Medulla oblongata (tissue), 1 donor: Measurements from ENCODE around the gene C9orf72.
A peak's percentile ranks its signal among the peaks of the same experiment; 100 is the strongest.
"Not testable (repeated sequence)": the region's sequence is repeated elsewhere in the genome, so short reads cannot be mapped to it uniquely, and the experiment has no call there.

ENCODE experiments used
- DNase-seq: peaks from one replicate; pipeline ENCODE4 v3.0.0-alpha.2; 2015; ENCODE audit errors: extremely low spot score

The C9orf72 gene, protein sequence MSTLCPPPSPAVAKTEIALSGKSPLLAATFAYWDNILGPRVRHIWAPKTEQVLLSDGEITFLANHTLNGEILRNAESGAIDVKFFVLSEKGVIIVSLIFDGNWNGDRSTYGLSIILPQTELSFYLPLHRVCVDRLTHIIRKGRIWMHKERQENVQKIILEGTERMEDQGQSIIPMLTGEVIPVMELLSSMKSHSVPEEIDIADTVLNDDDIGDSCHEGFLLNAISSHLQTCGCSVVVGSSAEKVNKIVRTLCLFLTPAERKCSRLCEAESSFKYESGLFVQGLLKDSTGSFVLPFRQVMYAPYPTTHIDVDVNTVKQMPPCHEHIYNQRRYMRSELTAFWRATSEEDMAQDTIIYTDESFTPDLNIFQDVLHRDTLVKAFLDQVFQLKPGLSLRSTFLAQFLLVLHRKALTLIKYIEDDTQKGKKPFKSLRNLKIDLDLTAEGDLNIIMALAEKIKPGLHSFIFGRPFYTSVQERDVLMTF

DNA sequence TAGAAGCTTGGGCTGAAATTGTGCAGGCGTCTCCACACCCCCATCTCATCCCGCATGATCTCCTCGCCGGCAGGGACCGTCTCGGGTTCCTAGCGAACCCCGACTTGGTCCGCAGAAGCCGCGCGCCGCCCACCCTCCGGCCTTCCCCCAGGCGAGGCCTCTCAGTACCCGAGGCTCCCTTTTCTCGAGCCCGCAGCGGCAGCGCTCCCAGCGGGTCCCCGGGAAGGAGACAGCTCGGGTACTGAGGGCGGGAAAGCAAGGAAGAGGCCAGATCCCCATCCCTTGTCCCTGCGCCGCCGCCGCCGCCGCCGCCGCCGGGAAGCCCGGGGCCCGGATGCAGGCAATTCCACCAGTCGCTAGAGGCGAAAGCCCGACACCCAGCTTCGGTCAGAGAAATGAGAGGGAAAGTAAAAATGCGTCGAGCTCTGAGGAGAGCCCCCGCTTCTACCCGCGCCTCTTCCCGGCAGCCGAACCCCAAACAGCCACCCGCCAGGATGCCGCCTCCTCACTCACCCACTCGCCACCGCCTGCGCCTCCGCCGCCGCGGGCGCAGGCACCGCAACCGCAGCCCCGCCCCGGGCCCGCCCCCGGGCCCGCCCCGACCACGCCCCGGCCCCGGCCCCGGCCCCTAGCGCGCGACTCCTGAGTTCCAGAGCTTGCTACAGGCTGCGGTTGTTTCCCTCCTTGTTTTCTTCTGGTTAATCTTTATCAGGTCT lies at the start of gene C9orf72:
Gene C9orf72 (minus strand): TSS at position 564 of the 716 bp plus-strand sequence. CDS start 6,361 bp downstream, outside the sequence.
- DNase-seq = no peak

DNA sequence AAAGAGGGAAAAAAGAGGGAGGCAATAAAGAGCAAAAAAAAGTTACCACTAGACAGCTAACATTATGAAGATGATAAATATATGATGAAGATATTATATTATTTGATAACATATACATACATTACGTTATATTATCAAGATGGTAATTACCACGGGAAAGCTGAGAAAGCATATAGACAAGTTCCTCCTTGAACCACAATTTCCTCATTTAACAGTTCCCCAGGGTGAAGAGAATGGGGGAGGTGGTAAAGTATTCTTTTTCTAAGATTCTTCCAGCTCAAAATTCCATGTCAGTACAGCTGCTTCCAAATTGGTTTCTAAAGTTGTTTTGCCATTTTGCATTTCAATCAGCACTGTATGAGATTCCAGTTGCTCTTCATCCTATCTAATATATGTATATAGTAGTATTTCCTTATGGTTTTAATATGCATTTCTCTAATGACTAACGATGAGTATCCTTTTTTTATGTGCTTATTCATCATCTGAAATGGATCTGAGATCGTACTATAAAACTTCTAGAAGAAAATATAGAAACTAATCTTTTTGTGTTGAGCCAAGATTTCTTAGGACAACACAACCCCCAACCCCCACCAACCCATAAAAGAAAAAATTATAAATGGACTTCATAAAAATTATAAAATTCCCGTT lies 49.5 kb upstream of the C9orf72 start:
- DNase-seq = no peak

DNA sequence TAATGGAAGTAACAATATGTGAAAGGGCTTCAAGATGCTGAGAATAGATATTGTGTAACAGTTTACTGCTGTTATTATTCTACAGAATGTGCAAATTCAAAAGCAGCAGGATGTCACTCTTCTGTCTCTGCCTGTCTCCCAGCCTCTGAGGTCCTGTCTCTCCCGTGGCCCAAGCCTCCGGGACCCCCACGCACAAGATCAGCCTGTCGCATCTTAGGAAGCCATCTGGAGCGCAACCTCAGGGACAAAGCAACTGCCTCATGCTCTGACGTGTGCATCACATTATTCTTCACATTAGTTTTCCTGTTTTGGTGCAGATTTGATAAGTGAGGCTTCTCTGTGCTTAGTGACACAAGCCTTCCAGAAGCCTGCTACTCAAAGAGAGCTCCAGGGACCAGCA lies 46.5 kb upstream of the C9orf72 start:
- no peak for DNase-seq

DNA sequence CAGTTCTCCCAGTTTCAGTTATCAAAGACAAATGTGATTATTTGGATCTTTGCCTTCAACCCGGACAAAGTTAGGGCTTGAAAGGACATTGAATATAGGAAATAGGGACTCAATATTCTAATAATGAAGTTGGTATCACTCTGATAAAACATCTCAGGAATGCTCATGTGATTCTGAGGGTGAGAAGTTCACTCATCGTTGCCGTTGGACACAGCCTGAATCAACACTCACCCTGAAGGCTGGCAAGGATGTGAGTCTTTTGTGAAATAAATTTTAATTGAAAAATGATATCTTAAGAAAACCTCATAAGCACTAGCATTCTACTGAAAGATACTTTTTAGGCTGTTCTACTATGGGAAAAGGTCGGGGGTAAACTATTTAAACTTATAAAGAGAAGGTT lies 44.8 kb upstream of the C9orf72 start:
- DNase-seq = no peak

DNA sequence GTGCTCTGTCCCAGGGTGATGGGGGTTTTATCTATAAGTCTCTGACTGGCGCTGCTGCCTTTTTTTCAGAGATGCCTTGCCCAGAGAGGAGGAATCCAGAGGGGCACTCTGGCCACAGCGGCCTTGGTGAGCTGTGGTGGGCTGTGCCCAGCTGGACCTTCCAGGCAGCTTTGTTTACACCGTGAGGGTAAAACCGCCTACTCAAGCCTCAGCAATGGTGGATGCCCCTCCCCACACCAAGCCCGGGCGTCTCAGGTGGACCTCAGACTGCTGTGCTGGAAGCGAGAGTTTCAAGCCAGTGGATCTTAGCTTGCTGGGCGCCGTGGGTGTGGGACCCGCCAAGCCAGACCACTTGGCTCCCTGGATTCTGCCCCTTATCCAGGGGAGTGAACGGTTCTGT lies 41.3 kb upstream of the C9orf72 start:
- no peak for DNase-seq

DNA sequence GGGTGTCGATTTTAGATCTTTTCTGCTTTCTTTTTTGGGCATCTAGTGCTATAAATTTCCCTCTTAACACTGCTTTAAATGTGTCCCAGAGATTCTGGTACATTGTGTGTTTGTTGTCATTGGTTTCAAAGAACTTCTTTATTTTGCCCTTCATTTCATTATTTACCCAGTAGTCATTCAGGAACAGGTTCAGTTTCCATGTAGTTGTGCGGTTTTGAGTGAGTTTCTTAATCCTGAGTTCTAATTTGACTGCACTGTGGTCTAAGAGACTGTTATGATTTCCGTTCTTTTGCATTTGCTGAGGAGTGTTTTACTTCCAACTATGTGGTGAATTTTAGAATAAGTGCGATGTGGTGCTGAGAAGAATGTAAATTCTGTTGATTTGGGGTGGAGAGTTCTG lies 38.8 kb upstream of the C9orf72 start:
- not testable (repeated sequence) for DNase-seq

DNA sequence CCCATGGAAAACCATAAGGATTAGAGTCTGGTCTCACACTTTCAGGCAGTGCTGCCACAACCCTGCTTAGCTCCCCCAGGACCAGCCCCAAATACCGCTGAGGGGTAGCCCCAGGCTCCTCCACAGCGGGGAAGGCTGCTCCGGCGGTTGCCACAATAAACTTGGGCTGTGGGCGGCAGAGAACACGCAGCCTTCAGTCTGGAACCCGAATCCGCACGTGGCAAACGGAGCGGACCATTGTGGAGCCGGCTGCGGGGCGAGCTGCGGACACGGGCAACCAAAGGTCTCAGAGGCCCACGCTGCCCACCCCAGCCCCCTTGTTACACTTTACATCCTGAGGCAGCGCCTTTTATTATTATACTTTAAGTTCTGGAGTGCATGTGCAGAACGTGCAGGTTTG lies 37.3 kb upstream of the C9orf72 start:
- DNase-seq = no peak

DNA sequence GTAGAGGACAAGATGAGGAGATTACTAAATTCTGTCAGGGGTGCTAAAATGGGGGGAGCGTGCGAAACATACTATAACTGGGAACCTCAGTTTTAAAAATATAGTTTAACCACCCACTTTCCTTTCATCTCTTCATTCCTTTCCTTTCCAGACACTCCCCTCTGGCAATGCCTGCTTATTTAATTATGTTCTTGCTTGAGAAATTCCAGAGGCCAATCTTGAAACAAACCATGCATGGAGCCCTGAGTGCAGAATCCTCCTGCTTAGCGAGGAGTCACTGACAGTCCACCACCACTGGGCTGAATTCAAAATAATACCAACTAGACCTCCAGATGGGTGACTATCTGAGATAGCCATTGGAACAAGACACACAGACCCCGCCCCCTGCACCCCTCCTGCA lies 29.7 kb upstream of the C9orf72 start:
- no peak for DNase-seq

DNA sequence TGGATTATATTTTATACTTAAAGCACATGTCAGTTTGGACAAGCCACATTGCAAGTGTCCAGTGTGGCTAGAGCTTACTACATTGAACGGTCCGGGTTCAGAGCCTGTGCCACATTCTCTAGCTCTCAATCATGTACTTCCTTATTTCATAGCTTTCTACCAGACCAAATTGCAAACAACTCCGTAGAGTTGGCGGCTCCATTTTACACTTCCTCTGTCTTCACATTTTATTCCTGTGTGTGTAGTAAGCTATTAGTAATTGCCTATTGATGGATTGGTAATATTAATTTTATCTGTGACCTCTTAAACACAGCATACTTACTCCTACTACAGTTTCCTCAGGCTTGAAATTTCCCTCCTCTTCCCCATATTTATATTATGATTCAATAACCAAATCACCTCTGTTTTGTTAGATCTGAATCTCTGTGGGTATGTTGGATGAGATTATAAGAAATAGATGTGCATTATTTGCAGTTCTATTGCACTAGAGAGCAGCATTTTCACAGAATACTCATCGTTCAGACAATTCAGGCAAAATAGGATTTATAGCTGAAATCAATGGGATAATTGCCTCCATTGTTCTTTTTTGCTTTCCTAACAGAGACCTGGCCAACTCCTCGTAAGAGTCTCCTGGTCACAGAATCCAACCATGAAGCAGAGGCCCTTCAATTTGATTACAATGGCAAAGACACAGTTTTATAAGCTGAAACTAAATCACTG lies 29.0 kb upstream of the C9orf72 start:
- DNase-seq = peak; percentile 29

DNA sequence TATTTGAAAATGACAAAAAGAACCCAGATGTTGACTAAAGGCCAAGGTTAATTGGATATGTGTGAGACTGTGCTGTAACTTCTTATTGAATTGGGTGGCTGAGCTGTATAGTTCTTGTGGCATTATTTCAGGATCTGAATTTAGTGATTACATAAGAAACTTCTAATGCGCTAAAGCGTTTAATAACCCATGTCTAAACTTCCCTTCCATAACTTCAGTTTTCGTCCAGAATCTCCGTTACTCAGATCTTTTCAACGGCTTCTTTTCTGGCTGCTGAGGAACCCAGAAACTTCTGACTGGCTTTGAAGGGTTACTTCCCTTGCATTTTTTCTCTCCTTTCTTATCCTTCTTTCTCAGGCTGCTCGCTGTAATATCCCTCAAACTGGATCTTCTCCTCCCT lies 28.1 kb upstream of the C9orf72 start:
- no peak for DNase-seq

DNA sequence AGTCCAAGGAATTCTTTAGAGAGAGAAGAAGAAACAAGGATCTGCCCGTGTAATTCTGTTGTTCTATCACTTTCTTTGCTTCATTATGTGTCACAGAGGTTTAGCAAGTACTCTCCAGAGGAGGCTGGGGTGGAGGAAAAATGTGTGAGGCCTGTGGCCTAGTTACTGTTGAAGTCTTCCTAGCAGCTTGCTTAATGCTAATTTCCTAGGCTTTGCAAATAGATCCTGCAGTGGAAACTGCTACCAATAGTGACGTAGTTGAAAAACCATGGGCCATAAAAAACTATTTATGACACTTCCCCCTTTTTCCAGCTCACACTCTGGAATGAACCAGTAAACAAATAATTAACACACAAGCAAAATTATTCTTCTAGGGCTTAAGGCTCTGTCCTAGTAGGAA lies 27.0 kb upstream of the C9orf72 start:
- DNase-seq = peak; percentile 26

DNA sequence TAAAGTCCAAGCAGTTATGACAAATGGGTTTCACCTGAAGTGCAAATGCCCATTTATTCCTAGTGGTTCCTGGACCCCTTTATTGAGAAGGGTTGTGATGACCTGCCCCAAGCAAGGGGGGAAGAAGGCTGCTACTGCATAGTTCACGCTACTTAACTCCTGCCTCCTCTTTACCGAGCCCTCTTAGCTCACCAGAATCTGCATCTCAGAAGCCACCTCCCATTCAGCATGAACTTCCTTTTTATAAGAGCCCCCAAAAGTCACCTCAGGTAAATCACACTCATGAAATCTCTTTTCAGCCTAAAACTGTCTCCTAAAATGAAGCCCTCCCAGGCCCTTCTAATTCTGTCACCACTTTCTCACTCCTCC lies 26.6 kb upstream of the C9orf72 start:
- DNase-seq = no peak

DNA sequence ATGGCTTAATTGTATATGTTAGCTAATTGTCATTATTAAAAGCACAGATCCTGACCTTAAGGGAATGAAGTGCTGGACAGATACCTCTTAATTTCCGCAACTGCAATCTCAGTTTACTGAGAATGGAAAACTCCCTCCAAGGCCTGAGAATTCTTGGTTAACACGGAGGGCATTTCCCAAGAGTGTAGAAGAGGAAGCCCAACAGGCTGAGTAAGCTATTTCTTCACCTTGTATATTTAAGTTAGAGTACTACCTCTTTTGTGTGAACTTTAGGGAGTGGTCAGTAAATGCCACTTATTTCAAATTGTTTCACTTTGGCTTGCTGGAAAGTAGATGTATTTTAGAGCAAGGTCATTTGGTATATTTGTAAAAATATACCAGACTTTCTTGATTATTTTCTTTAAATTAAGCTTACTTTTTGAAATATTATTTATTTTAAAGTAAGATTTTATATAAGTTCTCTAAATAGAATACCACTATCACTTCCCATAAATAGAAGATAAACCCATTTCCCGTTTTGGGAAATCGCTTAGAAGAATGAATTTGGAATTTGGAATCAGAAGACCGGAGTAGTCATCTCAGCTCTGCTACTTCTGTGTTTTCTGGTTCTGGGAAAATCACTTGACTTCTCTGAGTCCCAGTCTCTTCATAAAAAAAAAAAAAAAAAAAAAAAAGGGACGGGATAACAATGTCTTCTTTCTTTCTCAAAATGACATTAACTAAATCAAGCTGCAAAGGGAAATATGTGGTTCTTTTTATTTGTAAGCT lies 26.0 kb upstream of the C9orf72 start:
- peak; percentile 65 for DNase-seq

DNA sequence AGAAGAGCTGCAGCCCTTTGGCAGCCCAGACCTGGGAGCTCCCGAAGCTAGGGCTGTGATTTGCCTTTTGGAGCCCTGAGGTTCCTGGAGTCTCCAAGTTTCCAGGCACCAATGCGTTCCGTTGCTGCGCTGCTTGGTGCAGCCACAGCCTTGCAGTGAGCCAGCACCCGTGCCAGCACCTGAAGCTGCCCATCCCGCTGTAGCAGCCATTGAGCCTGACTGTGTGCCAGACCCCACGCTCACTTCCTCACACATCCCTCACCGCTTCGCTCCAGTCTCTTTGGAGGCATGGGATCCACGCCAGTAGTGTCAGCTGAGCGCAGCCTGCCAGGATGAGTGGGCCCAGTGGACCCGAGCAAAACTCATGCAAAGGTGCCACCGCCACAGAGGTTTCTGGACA lies 22.5 kb upstream of the C9orf72 start:
- DNase-seq = no peak

DNA sequence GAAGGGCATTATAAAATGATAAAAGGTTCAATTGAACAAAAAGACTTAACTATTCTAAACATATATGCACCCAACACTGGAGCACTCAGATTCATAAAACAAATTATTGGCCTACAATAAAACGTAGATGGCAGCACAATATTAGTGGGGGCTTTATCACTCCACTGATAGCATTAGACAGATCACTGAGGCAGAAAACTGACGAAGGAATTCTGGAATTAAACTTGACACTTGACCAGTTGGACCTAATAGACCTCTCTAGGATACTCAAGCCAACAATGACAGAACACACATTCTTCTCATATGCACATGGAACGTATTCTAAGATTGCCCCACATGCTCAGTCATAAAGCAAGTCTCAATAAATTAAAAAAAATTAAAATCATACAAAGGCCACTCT lies 18.4 kb upstream of the C9orf72 start:
- no peak for DNase-seq

DNA sequence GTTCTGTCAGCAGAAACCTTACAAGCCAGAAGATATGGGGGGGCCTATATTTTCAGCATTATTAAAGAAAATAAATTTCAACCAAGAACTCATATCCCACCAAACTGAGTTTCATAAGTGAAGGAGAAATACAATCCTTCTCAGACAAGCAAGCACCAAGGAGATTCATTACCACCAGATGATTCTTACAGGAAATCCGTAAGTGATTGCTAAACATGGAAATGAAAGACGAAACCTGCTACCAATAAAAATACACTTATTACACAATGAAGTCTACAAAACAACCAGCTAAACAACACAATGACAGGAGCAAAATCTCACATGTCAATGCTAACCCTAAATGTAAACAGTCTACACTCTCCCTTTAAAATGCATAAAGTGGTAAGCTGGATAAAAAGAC lies 17.8 kb upstream of the C9orf72 start:
- DNase-seq = no peak

DNA sequence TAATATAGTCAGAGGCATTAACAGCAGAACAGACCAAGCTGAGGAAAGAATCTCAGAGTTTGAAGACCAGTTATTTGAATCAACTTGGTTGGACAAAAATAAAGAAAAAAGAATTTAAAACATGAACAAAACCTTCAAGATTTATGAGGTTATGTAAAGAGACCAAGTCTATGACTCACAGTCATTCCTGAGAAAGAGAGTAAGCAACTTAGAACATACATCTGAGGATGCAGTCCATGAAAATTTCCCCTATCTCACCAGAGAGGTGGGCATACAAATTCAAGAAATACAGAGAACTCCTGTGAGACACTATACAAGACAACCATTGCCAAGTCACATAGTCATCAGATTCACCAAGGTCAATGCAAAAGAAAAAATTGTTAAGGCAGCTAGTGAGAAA lies 17.4 kb upstream of the C9orf72 start:
- DNase-seq = no peak

DNA sequence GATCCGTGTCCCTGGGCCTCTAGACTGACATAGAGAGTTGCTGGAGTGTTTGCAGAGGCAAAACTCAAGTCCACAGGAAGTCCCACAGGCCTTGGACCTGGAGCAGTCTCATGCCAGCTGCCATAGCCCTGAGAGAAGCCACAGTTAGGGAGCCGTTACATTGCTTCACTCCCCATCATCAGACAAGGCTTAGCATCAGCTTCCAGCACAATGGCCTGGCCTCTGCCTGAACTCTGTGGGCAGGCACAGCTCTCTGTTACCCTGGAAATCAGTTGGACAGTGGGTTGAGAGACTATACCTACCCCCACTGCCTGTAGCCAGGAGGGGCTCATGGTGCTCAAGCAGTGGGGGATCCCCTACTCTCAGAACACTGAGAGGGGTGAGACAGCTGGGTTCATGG lies 16.2 kb upstream of the C9orf72 start:
- DNase-seq = no peak

DNA sequence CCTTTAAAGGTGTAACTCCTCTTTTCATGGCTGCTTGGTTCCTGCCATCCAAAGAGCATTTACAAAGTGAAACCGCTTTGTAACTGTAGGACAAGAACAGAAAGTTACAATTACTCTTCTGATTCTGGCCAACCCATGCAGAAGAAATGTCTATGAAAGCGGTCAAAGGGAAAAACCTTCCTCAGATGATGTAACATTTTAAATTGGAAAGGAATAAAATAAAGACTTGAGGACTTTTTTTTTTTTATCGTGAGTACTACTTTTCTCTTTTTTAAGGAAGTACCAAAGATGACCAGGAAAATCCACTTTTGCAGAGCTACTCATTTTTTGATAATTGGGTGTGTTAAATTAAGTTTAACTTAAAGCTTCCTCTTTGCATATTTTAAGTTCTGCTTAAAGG lies 13.0 kb upstream of the C9orf72 start:
- DNase-seq = no peak

DNA sequence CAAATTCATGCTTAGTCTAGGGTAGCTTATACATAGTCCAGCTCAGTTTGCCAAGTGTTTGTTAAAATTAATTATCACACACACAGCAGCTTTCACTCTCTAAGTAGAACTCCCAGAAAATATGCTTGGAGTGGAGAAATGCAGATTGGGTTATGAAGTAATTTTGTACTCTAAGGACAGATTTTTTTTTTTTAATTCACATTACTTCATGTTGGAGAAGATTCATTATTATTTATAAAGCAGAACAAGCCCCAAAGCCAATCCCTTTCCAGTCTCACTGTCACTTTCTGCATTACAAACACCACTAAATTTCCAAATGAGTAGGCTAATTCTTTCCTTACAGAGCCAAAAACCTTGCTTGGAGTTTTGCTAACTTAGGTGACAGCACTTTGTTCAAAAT lies 11.7 kb upstream of the C9orf72 start:
- DNase-seq = no peak

DNA sequence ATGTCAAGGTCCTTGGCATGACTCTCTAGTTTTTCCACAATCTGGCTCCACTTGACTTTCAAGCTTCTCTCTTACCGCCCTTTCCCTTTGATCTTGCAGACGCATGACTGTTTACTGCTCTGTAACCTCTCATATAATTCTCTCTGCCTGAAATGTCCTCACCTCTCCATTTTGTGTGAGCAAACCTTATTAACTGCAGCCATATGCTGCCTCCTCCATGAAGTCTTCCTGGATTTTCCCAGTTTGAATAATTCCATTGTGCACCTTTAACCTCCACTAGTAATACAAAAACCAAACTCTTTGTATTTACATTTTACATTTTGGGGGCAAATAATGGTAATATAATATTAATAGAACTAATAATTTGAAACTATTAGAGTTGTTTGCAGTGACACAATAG lies 9.5 kb upstream of the C9orf72 start:
- DNase-seq = no peak
